GM21528 (cell line): ENCODE results near the gene SRXN1.

ENCODE experiments used
- ATAC-seq: cut with Tn5 transposase; IDR thresholded peaks from one replicate; pipeline ENCODE4 v1.9.1; 2021; ENCODE audit warnings: mild to moderate bottlenecking, moderate library complexity; ENCODE audit not compliant: unreplicated experiment, low FRiP score

The SRXN1 gene

GRCh38 chr20:609371-609964 lies 43.5 kb downstream of the SRXN1 start:
- no peak for ATAC-seq

DNA sequence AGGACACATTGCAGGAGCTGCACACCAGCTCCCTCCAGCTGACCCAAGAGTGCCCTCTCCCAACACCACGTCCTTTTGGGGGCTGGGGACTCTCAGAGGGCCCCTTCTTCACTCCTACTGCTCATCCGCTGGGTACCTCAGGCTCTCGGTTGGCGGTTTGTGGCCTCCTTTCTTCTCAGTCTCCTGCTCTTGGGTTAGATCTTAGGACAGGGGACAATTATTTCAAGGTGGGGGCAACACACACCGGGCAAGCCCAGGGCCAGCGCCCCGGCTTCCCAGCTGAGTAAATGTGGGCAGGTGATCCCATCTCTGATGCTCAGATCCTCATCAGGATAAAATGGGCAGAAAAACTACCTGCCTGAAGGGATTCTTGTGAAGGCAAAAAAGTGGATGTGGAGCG lies 44.0 kb downstream of the SRXN1 start:
- ATAC-seq, result no peak

DNA sequence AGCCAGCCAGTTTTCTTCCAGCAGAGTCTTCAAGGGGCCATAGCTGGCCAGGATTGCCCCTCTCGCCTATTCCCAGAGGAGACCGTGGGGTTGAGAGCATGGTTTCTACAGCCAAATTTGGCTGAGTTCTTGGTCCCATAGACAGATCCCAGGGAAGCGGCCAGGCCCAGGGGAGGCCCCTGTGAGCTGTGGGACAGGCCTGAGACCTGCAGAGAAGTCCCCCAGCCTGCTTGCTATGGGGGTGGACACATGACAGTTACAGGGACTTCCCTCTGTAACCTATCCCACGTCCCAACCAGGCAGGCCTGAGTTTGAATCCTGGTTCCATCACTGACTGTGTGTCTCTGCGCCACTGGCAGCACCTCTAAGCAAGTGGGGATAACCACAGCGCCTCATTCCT lies 45.5 kb downstream of the SRXN1 start:
- no peak for ATAC-seq

GRCh38 chr20:605237-605636 lies 47.8 kb downstream of the SRXN1 start:
- no peak for ATAC-seq

- ATAC-seq, result no peak
Measured at GRCh38 chr20:603116-603640, 49.8 kb downstream of the SRXN1 start.

- ATAC-seq, result no peak
Measured at GRCh38 chr20:602111-602970, 50.7 kb downstream of the SRXN1 start.

GRCh38 chr20:600736-601135 lies 52.3 kb downstream of the SRXN1 start:
- ATAC-seq, result no peak

DNA sequence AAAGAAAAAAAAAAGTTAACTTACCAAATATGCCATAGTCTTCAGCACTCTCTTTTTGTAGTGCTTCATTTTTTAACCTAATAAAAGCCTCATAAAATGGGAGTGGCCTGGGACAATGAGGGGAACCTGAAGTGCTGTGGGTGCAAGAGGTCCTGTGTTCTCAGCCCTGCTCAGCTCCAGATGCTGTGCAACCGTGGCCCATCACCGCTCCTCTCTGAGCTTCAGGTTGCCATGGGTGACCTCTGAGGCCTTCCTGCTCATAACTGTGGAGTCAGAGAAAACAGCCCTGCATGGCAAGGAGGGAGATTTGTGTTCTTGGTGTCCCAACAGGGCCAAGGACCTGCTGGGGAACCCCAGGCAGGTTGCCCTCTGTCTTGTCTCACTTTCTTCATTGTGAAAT lies 52.9 kb downstream of the SRXN1 start:
- ATAC-seq, result no peak

DNA sequence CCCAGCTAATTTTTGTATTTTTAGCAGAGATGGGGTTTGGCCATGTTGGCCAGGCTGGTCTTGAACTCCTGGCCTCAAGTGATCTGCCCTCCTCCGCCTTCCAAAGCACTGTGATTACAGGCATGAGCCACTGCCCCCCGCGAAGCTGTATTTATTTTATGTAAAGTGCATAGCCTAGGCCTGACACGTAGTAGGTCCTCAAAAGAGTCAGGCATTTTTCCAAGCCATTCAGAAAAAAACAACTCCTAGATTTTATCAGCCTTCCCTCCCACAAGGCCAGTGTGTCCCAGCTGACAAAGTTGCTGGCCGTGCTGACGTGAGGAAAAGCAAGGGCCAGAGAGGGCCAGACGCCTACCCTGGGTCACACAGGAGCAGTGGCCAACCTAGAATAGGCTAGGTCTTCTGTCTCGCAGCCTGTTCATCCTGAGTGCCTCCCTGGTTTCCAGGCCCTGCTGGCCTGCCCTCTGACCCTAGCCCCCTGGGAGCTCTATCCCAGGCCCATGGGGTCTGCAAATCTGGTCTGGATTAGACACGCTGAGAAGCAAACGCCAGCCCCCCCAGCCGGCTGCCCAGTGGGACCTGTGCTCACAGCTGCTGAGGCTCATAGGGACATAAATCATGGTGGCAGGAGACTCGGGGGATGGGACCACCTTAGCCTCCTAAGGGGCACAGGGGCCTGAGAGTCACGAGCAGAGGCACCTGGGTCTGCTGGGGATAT lies 54.7 kb downstream of the SRXN1 start:
- ATAC-seq, result no peak

- ATAC-seq, result no peak
Measured at GRCh38 chr20:597560-597959, 55.4 kb downstream of the SRXN1 start.
